SKM-1 treated with dmso at 0.1 percent for 144 hours (cell line): ENCODE data around the gene ZIC5.
"Not testable (repeated sequence)": the region's sequence is repeated elsewhere in the genome, so short reads cannot be mapped to it uniquely, and the experiment has no call there.

Experiments used
- DNase-seq: peaks from one replicate; lab custom pipeline; 2025; ENCODE audit not compliant: unreplicated experiment; lab: John Stamatoyannopoulos, UW

Gene ZIC5

DNA sequence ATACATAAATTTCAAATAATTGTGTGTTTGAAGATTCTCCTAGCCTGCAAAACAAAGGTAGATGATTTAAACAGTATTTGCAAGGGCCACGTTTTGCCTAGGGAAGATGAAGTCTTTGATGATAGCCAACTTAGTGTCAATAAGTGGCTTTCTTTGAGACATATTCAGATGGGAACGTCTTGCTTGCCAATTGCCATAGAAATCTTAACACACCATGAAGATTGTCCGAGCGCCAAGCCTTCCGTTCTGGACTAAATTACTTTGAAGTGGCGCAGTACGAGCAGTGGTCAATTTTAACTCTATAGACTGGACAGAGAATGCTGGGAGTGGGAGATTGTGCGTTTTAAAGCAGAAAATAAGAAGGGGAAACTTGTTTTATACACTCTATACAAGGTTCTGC, 9.9 kb downstream of the ZIC5 start:
- no peak for DNase-seq

DNA sequence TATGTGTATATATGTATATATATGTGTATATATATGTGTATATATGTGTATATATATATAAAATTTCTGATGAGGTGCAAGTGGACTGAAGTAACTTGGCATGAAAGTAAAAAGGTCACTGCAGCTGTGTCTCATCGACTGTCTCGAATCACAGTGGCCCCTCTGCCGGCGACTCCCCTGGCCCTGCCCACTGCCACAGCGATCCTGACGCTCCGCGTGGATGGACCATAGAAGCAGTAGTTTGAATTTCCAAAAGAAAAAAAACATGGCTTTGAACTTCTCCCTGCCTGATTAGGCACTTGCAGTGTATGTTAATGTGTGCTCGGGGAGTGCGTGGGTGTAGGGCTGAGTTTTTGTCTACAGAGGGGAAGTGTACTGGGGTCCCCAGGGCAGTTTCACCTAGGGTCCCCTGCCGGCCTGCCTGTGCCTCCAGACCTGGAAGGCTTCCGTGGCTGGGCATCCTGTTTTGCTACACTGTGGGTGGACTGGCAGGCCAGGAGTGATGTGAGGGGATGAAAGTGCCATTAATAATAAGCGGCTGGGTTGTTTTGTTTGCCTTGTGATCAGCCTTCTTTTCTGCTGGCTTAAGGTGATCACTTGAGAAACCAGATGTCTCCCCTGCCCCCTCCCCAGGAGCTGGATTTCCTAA, 10.8 kb downstream of the ZIC5 start:
- DNase-seq, result no peak

DNA sequence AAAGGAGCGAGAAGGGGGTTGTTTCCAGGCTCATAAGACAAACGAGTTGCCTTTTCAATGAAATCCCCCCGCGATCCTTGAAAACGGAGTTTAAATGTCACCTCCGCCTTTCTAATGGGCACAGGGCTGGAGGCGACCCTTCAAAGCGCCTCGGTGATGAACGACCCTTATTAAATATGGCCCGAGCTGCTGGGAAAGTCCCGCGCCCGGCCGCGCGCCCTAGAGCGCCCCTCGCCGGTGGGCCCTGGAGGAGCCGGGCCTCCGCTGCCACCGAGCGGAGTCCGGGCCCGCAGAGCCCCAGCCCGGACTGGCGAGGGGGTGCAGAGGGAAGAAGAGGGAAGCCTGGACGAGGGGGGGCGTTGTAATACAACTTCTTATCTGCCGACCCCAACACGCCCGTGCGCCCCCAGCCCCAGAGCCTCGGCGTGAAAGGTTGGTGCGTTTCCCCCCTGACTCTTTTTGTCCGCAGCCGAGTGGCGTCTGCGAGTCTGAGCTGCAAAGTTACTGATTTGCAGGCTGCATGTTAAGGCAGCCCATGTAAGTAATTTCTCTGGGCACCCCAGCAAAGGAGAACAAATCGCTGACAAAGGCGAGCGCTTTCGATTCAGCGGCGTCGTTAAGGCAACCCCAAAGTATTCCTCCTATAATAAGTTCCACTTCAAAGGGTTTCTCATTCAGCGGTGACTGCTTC, 11.9 kb downstream of the ZIC5 start:
- DNase-seq, result no peak

DNA sequence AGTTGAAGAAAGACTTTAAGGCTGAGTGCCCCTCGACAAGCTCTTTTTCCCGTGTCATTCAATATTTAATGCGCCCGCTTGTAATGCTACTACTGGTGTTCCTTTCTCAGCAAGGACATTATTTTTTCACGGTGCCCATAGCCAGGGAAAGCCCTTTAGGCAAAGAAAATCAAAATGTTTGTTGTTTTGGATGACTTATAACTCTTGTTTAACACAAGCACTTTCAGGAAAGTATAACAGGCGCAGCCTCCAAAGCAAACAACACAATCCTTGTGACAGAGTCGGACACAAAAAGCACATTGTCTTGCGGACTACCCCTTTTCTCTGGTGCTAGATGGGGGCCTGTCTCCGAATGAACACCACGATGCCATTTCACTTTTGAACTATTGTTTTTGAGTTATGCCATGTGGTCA, 12.4 kb downstream of the ZIC5 start:
- DNase-seq, result no peak

DNA sequence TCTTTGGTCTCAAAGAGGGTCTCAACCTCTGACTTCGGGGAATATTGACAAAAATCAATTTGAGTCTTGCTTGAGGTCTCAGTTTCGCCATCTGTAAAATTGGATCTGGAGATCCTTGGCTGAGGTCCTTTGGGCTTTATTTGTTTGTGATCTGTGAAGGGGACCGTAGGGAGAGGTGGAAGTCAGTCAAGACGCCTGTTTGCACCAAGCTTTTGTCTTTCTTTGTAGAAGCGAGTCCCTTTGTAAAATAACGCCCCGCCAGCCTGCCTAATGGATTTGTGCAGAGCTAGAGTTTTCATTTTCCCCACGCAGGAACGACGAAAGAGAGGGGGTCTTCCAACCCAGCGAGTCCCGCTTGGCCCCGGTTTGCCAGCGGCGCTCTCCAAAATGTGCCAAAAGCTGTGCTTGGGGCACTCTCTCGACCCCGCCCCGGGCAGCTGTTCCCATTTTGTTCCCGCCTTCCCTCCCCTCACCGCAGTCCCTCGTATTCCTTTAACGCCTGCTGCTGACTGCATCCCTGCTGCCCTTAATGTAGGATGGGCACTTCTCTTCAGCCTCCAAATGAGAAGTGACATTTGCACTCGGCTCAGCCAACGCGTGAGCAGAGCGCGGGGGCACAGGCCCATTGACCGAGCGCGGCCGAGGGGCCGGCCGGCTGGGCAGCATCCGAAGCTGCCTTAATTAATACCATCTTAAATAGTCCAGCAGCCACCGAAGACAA, 13.0 kb downstream of the ZIC5 start:
- no peak for DNase-seq

DNA sequence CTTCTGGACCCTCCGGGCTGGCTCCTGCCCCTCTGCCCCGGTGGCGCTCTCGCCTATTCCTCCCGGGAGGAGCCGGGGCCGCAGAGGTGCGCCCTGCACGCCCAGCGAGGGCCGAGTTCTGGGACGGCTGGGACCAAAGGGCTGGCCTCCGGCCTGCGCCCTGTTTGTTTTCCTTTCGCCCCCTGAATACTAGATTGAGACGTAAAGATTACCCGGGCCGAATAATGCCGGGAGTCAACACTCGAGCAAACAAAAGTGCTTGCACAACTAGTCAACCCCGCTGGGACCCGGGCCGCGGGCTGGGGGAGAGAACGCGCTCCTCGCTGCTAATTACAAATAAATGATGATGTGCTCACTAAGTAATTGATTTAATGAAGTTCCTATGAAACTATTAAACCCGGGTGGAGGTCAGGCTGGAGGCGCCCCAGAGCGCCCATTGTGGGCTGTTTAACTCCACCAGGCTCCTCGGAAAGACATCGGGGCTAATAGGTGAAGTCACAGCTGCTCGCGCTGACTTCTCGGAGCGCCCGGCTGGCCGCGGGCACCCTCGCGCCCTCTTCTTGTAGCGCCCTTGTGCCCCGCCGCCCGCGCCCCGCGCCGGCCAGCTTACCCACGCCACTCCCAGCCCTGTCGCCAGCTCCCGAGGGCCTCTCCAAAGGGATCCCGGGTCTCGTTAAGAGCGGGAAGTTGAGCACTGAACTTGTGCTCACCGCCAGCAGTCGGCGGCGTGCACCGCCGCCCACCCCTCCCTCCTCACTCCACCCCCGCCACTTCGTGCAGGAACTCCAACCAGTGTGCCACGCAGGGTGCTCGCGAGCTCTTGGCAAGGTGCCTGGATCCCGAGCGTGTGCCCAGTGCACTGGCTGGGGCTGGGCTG, 14.9 kb downstream of the ZIC5 start:
- no peak for DNase-seq

DNA sequence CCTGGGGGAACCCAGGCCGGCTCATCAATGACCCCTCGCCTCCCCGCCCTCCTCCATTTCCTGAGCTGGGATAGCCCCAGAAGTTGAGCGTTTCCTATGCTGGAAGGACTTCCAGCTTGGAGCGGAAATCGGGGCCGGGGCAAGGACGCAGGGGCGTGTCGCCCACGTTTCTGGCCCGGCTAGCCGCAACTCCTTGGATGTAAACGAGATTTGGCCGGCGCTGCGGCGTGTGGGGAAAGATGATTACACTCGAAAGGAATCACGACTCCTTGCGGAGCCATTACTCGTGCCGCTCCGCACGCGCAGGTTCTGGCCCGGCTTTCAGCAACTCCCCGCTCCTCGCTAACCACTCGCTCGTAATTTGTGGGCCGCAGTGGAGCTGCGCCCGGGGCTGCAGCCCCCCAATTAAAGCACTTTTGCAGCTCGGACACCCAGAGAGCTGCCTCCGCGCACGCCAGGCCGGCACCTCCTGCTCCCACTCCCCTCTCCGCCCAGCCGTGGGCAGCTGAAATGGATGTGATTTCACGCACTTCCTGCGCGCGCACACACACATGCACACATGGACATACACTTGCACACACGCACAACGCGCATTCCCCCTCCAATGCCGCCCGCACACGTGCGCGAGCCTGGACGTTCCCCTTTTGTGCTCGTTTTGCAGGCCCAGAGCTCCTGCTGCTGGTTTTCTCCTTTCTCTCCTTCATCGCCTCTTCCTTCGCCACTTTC, 15.7 kb downstream of the ZIC5 start:
- DNase-seq, result no peak

DNA sequence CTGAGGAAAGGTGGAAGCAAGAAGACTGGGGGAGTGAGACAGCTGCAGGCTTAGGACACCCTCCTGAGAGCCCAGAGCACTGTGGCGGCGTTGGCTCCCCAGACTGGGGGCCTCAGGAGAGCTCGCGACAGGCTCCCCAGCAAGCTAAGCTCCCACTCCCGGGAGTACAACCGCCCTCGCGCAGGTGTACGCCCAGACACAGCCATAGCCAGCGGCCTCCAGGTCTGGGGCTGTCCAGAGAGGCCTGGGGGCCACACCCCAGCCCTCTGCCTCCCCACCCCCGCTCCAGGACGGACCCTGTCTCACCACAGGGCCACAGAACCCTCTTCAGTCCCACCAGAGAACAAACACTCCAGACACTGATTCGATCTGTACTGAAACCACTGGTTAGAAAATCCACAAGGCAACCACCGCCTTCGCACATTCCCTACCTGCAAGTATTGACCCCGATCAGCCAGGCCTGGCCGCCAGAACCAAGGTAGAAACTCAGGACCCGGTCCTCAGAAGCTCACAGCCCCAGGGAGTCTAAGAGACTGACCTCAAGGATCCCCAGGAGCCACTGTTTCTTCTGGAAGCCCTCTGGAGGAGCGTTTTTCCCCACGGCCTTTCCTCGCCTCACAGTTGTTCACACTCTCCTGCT, 16.3 kb downstream of the ZIC5 start:
- DNase-seq, result no peak

DNA sequence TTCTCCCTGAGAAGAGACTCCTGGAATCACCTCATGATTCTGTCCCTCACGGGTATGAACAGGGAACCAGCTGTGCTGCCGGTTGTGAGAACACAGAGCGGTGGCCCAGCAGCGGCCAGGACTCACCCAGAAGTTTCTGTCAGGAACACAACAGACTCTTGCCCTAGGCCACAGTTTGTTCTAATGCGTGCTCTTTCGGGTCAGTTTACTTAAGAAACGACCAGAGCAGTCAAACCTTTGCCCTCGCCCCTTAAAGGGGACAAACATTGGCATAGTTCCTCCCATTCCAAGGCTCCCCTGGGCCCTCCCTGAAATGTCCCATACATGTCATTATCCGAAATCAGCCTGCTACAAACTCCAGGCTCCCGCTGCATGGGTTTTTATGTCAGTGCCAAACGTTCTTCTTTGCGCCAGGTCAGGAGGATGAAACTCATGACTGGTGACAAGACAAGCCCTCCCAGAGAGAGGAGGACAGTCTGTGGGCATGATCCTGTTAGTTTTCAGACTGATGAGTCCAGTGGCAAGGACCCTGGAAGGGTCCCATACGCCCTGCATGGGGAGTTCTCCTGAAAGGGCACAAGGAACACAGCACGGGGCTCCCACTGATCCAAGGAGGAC, 18.3 kb downstream of the ZIC5 start:
- no peak for DNase-seq

DNA sequence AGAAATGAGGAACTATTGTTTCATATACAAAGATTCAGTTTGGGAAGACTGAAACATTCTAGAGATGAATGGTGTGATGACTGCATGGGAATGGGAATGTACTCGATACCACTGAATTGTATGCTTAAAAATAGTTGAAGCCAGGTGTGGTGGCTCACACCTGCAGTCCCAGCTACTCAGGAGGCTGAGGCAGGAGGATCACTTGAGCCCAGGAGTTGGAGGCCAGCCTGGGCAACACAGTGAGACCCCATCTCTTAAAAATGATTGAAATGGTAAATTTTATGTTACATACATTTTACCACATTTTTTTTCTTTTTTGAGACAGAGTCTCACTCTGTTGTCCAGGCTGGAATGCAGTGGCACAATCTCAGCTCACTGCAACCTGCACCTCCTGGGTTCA, 19.9 kb downstream of the ZIC5 start:
- DNase-seq, result not testable (repeated sequence)

DNA sequence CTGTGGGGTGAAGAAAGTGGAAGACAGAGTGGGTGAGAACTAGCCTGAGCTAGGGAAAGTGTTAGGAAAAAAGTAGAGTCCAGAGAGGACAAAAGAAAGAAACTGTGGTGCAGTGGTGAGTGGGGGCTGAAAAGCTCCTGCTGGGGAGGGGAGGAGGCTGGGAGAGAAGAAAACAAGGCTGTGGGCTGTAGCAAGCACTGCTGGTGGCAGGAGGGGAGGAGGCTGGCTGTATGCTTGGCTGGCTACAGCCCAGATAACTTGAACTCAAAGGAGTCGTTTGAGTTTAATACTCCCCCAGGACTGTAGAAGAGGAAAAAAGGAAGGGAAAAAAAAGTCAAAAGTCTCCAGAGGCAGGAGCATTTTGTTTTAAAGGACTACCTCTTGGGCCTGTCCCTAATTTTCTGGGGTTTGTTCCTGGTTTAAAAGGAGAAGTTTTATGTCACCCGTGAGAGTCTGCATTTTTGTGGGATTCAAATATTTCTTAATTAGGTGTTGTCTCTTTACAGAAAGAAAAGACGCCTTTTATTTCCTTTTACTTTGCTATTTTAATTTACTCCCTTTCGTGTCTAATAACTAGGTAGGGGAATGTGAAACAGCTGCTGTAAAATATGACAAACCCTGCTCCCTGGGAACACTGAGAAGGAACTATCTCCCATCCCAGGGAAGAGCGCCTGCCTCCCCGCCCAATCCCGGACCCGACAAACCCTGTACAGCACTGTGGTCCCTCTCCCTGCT, 21.7 kb downstream of the ZIC5 start:
- DNase-seq, result no peak

DNA sequence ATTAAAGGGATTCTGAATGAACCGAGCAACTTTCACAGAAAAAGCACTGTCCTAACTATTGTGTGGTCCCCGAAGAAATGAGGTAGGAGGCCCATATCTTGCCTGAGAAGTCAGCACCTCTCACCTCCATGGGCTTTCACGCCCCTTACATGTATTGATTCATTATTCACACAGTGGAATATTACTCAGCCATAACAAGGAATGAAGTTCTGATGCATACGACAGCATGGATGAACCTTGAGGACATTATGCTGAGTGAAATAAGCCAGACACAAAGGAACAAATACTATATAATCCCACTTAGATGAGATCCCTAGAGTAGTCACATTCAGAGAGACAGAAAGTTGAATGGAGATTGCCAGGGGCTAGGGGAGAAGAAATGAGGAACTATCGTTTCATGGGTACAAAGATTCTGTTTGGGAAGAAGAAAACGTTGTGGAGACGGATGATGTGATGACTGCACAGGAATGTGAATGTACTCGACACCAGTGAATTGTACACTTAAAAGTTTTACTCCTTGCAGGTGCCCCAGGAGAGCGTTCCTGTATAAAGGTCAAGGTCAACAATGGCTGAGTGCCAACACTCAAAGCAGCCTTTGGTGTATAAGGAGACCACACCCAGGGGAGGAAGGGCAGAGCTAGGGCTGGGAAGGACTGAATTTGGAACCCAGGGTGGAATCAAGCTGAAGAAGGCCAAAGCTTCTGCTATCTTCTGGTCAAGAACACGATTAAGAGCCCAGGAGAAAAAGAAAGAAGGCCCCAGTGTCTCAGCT, 22.5 kb downstream of the ZIC5 start:
- DNase-seq, result no peak

DNA sequence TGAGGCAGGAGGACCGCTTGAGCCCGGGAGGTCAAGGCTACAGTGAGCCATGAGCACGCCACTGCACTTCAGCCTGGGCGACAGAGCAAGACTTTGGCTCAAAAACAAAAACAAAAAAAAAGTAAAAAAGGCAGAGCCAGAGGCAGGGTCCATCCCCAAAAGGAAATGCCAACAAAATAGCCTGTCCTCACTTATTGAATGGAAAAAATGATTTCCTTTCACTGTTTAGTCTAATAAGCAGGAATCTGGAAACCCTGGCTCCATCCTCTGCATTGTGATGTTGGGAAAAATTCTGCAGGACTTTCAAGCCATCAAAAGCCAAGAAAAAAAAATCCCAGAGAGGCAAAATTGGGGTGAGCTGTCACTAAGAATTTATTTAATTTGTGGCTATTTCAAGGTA, 23.2 kb downstream of the ZIC5 start:
- DNase-seq, result no peak

DNA sequence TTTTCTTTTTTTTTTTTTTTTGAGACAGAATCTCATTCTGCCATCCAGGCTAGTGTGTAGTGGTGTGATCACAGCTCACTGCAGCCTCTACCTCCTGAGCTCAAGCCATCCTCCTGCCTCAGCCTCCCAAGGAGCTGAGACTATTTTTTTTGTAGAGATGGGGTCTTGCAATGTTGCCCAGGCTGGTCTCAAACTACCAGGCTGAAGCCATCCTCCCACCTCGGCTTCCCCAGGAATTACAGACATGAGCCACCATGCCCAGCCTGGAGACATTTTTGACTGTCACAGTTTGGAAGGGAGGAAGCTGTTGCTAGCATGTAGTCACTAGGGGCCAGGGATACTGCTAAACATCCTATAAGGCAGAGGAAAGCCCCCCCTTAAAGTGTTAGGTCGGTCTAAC, 23.9 kb downstream of the ZIC5 start:
- DNase-seq, result no peak

DNA sequence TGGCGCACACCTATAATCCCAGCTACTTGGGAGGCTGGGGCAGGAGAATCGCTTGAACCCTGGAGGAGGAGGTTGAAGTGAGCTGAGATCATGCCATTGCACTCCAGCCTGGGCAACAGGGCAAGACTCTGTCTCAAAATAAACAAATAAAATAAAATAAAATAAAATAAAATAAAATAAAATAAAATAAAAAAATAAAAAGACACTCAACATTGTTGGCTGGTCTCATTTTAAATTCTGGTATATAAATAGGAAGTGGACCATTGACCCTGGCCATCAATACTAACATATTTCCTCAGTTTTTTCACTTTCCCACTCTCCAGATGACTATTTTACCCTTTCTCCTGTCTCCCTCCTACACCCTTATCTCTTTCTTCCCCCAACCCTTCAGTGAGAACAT, 26.1 kb downstream of the ZIC5 start:
- DNase-seq, result not testable (repeated sequence)

DNA sequence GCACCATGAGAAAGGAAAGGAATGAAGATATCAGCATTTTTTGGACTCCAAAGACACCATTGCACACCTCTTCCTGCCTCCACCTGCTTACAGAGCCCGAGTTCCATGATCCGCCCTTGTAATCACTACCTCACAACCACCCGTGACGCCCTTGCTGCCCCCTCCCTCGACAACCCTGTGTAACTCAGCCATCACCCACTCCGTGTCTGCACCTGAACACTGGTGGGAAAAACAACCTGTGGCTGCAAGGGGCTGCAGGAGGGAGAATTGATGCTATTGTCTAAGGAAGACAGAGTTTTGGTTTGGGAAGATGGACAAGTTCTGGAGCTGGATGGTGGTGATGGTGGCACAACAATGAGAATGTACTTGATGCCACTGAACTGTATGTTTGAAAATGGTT, 27.0 kb downstream of the ZIC5 start:
- no peak for DNase-seq

DNA sequence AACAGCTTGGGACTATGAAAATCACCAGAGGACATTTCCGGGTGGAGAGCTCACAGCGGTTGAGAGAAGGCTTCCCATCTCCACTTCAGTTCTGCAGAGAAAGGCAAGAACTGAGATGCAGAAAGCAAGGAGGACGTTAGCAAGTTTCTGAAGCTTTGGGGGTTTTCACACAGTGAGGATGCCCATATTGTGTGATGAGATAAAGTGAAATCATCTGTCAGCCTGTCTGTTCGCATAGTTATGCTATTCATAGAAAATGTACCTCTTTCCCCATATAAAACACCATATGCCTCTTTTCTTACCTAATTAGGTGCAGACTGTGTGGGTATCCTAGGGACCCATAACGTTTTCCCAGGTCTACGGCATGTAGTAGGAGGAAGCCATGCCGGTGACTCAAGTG, 27.5 kb downstream of the ZIC5 start:
- no peak for DNase-seq

DNA sequence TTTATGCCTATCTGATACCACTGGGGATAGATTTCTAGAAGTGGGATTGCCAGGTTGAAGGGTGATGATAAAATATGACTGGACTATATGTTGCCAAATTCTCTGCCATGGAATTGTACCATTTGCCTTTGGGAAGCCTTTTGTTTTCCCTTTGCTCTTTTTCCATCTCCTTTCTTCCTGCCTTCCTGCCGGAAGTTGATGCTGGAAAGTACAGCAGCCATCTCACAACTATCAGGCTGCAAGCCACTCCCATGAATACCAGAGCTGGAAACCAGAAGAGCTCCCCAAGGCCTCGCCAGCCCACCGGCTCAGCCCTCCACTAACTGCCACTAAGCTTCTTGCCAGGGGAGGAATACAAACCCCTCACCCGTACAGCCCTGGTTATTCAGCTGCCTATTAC, 29.7 kb downstream of the ZIC5 start:
- no peak for DNase-seq
